H1 (cell line): ENCODE results near the gene PPM1G.

Experiments used
- KDM1A ChIP-seq: fragments of 200-600, 300-600 bp; sonication (generic); IDR thresholded peaks from 2 replicates; pipeline ENCODE4 v1.7.1; 2016; ENCODE audit warnings: mild to moderate bottlenecking, low read length, borderline replicate concordance
- NRF1 ChIP-seq: IDR thresholded peaks from 2 replicates; pipeline ENCODE4 v1.6.1; 2011; ENCODE audit warnings: mild to moderate bottlenecking, low read depth, low read length, improper control_type of control experiment
- TF ChIP-seq, protein P1 (sequence below), 3 experiments: IDR thresholded peaks; 1 replicate in 2 of 3; 2 replicates in 1 of 3; pipeline versions ENCODE4 v1.5.1 to v1.6.1; 2011; ENCODE audit warnings: low read length in 3 of 3, mild to moderate bottlenecking in 3 of 3, inconsistent platforms in 2 of 3, low read depth in 1 of 3, moderate library complexity in 1 of 3; ENCODE audit not compliant: insufficient read depth in 1 of 3; ENCODE audit errors: control extremely low read depth in 1 of 3

GRCh38 chr2:27435628-27436027 is 26.2 kb upstream of the PPM1G start:
- TF ChIP-seq, protein P1, sequence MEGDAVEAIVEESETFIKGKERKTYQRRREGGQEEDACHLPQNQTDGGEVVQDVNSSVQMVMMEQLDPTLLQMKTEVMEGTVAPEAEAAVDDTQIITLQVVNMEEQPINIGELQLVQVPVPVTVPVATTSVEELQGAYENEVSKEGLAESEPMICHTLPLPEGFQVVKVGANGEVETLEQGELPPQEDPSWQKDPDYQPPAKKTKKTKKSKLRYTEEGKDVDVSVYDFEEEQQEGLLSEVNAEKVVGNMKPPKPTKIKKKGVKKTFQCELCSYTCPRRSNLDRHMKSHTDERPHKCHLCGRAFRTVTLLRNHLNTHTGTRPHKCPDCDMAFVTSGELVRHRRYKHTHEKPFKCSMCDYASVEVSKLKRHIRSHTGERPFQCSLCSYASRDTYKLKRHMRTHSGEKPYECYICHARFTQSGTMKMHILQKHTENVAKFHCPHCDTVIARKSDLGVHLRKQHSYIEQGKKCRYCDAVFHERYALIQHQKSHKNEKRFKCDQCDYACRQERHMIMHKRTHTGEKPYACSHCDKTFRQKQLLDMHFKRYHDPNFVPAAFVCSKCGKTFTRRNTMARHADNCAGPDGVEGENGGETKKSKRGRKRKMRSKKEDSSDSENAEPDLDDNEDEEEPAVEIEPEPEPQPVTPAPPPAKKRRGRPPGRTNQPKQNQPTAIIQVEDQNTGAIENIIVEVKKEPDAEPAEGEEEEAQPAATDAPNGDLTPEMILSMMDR (IDR thresholded peaks at IDR 0.05; ENCODE audit: control extremely low read depth in 1 of 3, insufficient read depth in 1 of 3, low read depth in 1 of 3, low read length in 3 of 3): no peak
- no peak for TF ChIP-seq KDM1A
- TF ChIP-seq NRF1: no peak
